ENCODE data around the gene MYLIP.

DNA sequence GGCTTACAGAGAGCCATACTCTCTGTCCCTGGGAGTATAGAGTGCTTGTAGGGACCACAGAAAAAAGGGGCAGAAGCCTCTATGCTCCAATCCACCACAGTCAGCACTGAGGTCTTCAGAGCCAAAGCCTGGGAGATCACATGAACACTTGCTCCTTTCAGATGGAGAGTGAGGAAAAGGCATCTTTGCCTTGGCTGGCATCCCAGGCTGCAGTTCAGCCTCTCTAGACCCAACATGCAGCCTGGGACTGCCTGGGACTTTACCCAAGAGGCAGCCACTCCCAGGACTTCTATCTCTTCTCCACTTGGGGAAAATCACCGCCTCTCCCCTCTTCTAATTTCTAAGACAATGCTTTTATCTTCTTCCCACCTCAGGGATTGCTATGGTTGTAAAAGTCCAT is 46.5 kb upstream of the MYLIP start:
- TF ChIP-seq, protein P1, sequence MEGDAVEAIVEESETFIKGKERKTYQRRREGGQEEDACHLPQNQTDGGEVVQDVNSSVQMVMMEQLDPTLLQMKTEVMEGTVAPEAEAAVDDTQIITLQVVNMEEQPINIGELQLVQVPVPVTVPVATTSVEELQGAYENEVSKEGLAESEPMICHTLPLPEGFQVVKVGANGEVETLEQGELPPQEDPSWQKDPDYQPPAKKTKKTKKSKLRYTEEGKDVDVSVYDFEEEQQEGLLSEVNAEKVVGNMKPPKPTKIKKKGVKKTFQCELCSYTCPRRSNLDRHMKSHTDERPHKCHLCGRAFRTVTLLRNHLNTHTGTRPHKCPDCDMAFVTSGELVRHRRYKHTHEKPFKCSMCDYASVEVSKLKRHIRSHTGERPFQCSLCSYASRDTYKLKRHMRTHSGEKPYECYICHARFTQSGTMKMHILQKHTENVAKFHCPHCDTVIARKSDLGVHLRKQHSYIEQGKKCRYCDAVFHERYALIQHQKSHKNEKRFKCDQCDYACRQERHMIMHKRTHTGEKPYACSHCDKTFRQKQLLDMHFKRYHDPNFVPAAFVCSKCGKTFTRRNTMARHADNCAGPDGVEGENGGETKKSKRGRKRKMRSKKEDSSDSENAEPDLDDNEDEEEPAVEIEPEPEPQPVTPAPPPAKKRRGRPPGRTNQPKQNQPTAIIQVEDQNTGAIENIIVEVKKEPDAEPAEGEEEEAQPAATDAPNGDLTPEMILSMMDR (IDR thresholded peaks at IDR 0.05): no peak
- TF ChIP-seq POLR2AphosphoS5 (IDR thresholded peaks at IDR 0.05): no peak
- no peak for TF ChIP-seq EP300 (IDR thresholded peaks at IDR 0.05)
- TF ChIP-seq POLR2A (IDR thresholded peaks at IDR 0.05): no peak
